ENCODE results near the gene KYAT1.

The KYAT1 gene

GRCh38 chr9:128881884-128882676, at the start of gene KYAT1, which contains the start of gene LRRC8A:
Gene KYAT1 (minus strand): TSS chr9:128881950. CDS start chr9:128845405, 36,545 bp downstream.
Gene LRRC8A (plus strand): TSS chr9:128882133. CDS start chr9:128907165, 25,032 bp downstream.
- peak; percentile 90 for DNase-seq (ENCODE audit: low spot score)

DNA sequence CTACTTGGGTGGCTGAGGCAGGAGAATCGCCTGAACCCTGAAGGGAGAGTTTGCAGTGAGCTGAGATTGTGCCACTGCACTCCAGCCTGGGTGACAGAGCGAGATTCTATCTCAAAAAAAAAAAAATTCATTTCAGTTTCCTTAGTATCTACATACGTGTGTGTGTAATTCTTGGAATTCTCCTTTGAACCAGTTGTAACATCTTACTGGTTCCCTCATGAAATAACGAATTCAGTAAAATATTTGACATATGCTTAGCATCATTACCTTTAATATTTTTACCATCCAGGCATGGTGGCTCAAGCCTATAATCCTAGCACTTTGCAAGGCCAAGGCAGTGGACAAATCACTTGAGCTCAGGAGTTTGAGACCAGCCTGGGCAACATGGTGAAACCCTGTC, 47.8 kb upstream of the KYAT1 start:
- no peak for DNase-seq (ENCODE audit: low spot score)

- no peak for DNase-seq (ENCODE audit: low spot score)
These were observed 46.9 kb upstream of the KYAT1 start for GRCh38 chr9:128928624-128929023.

- peak; percentile 50 for DNase-seq (ENCODE audit: low spot score)
These were observed 46.1 kb upstream of the KYAT1 start for GRCh38 chr9:128927731-128928411.

- DNase-seq (ENCODE audit: low spot score): no peak
These were observed 41.7 kb upstream of the KYAT1 start for GRCh38 chr9:128923493-128923883.

DNA sequence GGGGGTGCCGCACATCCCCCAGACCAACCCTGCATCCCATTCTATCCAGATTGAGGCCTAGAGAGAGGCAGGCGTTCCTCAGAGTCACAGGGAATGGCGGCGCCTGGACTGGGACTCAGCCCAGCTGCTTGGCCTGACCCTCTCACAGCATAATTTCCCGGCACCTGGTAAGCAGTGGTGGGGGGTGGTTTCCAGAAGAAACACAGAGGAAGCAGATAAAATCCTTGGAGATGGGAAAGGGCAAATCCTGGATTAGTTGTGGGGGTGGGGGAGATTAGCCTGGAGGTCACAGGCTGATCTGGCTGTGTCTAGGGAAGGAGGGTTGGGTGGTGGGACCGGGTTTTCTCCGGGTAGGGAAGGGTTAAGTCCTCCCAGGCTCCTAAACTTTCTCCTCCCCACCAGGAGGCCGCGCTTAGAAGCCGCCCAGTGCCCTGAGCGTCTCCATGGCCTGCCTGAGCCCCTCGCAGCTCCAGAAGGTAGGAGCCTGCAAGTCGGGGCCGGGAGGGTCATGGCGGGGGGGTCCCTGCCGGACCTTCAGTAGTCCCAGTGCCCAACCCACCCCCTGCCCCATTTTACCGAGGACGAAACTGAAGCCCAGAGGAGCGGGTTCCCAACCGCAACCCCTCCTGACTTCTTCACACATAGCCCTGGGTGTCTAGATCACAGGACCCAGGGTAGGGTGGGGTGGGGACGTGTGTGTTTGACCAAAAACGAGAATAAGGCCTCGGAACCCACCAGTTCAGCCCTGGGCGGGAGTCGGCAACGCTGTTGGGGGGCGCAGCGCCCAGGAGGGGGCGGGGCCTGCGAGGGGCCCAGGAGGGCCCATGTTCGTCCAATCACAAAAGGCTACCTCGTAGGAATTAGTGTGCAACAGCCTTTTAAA, 40.4 kb upstream of the KYAT1 start:
- no peak for DNase-seq (ENCODE audit: low spot score)

- no peak for DNase-seq (ENCODE audit: low spot score)
These were observed 38.8 kb upstream of the KYAT1 start, which contains the start of gene PHYHD1 for GRCh38 chr9:128920381-128921058. Gene PHYHD1 (plus strand): TSS chr9:128920982. CDS start chr9:128922324, 1,342 bp downstream.

GRCh38 chr9:128919402-128920089, 37.8 kb upstream of the KYAT1 start:
- DNase-seq (ENCODE audit: low spot score): no peak

DNA sequence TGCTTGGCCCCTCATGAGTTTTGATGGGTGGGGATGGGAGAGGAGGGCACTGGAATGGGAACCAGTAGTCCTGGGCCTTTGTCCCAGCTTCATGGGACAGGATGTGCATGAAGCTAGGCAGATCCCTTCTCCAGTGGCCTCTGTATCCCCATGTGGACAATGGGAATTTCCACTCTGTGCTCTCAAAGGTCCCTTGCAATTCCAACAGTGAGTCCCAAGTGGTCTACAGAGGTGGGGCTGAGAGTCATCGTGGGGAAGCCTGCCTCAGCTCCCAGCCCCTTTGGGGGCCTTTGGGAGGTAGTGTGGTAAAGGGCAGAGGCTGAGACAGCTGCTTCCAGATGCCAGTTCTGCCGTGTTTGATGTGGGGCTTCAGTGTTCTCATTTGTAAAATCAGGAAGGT, 37.2 kb upstream of the KYAT1 start:
- no peak for DNase-seq (ENCODE audit: low spot score)

- DNase-seq (ENCODE audit: low spot score): no peak
These were observed 35.5 kb upstream of the KYAT1 start for GRCh38 chr9:128917151-128917849.

DNA sequence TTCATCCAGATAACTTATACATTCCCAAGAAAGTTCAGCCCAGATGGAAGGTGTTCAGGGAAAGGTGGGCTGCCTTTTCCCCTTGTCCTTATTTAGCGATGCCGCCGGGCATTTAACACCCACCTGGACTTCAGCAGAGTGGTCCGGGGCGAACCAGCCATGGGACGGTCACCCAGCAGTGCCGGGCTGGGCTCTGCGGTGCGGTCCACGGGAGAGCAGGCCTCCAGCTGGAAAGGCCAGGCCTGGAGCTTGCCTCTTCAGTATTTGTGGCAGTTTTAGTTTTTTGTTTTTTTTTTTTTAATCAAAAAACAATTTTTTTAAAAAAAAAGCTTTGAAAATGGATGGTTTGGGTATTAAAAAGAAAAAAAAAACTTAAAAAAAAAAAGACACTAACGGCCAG, 35.0 kb upstream of the KYAT1 start:
- no peak for DNase-seq (ENCODE audit: low spot score)

DNA sequence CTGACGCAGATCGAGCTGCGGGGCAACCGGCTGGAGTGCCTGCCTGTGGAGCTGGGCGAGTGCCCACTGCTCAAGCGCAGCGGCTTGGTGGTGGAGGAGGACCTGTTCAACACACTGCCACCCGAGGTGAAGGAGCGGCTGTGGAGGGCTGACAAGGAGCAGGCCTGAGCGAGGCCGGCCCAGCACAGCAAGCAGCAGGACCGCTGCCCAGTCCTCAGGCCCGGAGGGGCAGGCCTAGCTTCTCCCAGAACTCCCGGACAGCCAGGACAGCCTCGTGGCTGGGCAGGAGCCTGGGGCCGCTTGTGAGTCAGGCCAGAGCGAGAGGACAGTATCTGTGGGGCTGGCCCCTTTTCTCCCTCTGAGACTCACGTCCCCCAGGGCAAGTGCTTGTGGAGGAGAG, 34.5 kb upstream of the KYAT1 start:
- DNase-seq (ENCODE audit: low spot score): no peak

DNA sequence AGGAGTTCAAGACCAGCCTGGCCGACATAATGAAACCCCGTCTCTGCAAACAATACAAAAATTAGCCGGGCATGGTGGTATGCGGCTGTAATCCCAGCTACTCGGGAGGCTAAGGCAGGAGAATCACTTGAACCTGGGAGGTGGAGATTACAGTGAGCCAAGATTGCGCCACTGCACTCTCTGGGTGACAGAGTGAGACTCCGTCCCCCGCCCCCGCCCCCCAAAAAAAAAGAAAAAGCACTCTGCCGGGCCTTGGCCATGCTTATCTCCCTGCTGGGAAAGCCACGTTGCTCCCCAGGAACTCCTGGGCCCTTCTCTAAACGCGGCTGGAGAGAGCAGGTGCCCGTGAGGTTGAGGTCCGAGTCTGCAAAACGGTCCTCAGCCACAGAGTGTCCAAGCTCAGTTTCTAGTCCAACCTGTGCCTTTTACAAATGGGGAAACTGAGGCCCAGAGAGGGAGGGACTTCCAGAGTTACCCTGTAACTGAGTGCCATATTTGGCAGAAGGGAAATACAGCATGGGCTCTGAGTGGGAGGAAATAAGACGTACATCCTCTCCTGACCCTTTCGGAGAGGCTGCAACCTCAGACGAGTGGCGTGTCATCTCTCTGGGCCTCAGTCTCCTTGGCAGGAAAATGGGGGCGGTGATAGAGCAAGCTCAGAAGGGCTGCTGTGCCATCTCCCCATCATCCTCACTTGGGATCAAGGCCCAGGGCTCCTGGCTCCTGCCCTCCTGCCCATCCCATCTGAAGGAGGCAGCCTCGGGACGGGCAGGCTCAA, 32.4 kb upstream of the KYAT1 start:
- DNase-seq (ENCODE audit: low spot score): no peak

DNA sequence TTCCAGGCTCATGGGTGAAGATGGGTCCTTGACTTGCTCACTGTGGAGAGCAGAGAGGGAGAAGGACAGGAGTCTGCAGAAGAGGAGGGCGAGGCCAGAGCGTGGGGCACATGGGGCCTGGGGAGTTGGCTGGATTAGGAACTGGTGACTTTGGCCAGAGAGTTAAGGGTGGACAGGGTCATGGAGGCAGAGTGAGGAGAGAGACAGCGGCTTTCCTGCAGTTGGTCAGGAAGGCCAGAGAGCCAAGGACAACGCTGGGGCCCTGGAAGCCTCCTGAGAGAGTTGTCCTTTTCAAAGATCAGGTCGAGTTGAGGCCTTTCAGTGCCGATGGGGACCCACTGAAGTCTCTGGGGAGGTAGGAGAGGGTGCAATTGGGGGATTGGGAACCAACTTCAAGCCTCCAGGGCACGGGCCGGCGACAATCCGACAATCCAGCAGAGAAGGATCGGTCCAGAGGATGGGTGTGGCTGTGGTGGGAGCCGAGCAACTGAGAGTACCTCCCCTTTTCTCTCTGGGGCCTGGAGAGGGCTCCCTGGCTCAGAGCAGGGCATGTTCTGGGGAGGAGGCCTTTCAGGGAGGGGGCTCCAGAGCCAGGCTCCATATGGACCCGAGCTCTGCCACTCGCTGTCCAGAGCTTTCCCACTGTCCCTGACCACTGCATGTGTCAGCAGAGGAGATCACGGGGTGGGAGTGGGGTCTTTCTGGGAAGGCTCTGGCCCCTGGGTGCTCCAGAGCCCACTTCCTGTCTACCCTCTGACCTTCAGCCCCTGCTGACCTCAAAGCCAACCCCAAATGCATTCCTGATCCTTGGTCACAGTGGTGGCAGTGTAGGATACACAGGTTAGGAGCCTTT, 31.5 kb upstream of the KYAT1 start:
- no peak for DNase-seq (ENCODE audit: low spot score)

GRCh38 chr9:128912270-128912853, 30.6 kb upstream of the KYAT1 start:
- DNase-seq (ENCODE audit: low spot score): peak; percentile 93

- peak; percentile 98 for DNase-seq (ENCODE audit: low spot score)
These were observed 29.8 kb upstream of the KYAT1 start for GRCh38 chr9:128911529-128912035.

DNA sequence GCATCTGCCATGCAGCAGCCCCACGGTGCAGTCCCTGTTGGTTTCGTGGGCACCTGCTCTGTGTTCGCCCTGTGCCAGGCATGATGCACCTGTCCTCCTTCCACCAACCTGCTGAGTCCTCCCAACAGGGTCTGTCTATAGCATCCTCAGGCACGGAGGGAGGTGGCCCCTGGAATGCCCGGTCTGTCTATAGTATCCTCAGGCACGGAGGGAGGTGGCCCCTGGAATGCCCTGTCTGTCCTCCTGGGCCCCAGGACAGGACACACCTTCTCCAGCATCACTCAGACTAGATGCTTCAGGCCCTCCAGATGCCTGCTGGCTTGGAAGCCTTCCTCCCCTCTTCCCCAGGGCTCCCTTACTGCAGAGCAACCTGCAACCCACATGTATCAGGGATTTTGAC, 29.2 kb upstream of the KYAT1 start:
- DNase-seq (ENCODE audit: low spot score): no peak

DNA sequence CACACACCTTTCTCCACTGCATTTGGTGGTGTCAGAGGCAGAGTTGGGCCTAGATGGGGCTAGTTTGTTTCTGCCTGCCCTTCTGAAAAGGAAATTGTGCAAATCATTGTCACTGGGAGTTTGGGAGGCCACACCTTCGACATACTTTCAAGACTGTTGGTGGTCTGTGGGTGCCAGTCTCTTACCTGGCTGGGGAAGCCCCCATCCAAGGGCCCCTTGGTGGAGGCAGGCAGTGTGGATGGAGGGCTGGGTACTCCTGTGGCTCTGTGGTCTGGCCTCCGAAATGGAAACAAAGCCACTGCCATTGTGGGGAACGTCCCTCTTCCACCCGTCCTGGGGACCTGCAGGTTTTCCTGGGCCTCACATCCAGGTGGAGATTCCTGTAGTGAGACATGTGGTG, 28.1 kb upstream of the KYAT1 start:
- no peak for DNase-seq (ENCODE audit: low spot score)
